Measurements from ENCODE around the gene GNGT1.

The GNGT1 gene

DNA sequence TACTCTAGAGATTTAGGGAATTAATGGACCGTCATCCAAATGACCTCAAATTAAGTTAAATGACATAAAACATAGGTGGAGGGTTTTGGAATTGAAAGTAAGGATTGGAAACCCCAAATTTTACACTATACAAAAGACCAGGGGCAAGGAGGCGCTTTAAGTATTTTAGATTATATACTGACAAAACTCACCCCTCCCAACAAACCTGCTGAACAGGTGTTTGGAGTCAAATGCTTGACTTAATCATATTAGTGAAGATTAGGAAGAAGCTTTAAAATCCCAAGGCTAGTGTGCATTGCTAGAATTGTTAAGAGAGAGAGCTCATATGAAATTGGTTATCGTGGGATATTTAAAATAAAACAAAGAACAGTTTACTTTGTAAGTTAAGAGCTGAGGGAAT lies at the start of gene GNGT1:
TSS of gene GNGT1 (plus strand) at position 301 of the 400 bp plus-strand sequence. CDS start 180 bp downstream, outside the sequence.
- no peak for DNase-seq

DNA sequence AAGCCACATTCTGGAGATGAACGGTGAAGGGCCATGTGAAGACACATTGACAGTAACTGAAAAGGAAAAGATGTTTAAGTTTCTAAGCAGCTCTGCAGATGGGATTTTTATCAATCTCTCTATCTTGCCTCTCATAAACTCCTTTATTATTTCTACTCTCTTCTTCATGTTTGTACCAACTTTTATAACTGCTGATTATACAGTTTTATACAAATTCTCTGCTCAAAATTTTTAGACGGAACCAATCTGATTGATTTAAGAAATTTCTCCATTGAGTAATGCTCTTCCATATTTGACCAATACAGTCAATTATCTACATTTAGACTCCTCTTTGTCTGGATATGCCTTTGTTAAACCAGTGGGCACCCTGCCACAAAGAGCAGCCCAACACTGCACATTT lies 47.5 kb upstream of the GNGT1 start:
- DNase-seq: no peak

DNA sequence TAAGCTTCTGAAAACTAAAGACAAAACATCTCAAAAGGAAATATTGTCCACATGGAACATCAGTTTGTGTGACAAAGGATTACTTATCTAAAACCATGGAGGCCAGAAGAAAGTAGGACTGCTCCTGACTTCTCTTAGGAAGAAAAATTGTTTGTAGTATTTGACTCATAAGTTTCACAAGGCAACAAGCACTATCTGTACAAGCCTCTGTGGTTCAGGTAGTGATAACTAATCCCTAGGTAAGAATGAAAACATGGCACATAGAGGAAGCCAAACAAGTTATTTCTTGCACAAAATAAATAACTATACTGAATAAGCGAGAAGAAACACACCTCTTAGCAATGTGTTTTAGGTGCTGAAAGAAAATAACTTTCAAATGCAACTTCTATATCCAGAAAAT lies 46.1 kb upstream of the GNGT1 start:
- no peak for DNase-seq

DNA sequence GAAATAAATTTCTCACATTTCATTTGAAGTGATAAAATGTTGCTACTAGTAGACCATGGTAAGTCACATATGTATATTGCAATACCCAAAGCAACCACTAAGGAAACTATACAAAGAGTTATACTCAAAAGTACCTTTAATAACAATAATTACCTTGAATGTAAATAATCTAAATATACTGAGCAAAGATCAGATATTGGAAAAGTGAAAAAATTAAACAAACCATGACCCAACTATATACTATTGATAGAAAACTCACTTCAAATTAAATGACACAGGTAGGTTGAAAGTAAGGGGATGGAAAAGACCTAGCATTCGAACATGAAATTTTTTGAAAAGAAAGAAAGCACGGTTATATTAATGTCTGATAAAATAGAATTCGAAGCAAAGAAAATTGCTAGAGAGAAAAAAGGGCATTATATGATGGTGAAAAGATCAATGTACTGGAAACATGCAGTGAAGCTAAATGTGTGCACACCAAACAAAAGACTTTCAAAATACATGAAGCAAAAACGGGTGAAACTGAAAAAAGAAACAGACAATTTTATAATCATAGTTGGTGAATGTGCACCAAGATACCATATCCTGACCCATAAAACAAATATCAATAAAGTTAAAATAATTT lies 44.9 kb upstream of the GNGT1 start:
- no peak for DNase-seq

DNA sequence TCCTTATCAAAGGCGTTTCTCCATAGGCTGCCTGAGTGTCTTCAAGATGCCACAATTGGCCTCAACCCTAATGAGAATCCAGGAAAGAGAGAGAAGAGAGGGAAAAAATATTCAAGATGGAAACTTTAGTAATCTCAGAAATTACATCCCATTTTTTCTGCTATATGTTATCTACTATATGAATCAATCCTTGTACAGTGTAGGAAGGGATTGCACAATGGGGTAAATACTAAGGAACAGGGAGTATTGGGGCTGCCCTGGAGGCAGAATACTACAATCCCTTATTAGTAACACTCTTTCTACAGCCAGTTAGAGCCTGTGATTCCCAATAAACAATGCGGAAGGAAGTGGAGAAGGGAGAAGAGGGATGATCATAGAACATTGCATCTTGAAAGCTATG lies 43.7 kb upstream of the GNGT1 start:
- no peak for DNase-seq

DNA sequence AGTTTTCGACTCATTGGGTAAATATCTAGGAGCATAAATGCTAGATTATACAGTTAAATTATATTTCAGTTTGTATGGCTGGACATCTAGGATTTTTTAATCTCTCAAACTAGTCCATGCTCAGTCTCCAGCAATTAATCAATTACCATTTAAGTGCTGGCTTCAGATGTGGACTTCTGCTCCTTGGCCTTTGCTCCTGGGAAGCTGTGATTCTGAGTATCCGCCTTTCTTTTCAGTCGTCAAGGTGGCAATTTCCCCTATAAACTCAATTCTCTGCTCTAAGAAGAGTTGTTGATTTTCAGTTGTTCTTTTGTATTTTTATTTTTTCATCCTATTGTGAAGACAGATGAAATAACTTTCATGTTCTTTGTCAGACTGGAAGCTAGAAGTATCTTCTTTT lies 39.5 kb upstream of the GNGT1 start:
- DNase-seq: no peak

DNA sequence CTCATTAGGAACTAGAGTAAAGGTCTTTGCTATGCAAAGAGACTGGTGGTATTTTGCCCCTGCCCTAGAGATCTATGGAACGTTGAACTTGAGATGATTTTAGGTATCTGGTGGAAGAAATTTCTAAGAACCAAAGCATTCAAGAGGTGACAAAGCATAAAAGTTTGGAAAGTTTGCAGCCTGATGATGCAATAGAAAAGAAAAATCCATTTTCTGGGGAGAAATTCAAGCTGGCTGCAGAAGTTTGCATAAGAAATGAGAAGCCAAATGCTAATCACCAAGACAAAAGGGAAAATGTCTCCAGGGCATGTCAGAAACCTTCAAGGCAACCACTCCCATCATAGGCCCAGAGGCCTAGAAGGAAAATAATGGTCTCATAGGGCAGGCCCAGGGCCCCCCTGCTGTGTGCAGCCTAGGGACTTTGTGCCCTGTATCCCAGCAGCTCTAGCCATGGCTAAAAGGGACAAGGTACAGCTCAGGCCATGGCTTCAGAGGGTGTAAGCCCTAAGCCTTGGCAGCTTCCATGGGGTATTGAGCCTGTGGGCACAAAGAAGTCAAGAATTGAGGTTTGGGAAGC lies 32.3 kb upstream of the GNGT1 start:
- DNase-seq: no peak

DNA sequence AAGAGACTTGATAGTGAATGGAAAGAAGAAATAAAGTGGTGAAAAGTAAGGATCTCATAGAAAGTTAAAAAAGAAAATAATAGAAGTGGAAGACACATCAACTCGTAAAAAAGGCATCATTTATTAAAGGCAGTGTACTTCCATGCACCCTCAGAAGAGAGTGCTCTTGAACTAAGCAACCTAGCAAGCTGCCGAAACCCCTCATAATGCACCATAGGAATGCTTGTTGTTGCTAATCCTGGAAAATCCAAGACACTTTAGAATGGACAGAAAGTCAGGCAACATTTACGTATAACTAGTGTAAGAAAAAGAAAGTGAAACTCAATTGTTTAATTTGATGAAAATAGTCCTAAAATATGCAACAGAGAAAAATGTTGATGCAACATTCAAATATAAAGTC lies 28.6 kb upstream of the GNGT1 start:
- DNase-seq: no peak

DNA sequence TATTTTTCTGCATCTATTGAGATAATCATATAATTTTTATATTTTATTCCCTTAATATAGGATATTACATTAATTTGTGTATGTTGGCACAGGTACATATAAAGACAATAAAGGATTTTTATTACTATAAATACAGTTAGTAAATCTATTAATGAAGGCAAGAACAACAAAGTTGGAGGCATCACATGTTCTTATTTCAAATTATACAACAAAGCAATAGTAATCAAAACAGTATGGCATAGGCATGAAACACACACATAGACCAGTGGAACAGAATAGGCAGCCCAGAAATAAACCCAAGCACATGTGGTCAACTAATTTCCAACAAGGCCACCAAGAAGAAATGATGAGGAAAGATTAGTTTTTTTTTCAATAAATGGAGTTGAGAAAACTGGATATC lies 27.0 kb upstream of the GNGT1 start:
- DNase-seq: no peak

DNA sequence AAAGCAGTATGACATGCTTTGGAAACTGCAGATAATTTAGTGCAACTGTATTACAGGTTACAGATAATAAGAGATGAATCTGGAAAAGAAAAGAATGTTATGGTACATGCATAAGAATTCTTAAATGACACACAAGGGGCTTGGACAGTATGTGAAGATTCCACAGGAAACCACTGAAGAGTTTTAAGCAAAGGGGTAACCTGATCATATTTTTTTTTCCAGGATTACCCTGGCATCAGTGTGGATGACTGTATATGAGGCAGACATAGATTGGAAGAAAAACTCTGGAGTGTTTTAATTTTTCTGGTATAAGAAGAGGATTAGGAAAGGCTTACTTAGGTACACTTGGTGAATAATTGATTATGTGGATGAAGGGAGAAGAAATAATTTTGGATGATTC lies 23.9 kb upstream of the GNGT1 start:
- no peak for DNase-seq

DNA sequence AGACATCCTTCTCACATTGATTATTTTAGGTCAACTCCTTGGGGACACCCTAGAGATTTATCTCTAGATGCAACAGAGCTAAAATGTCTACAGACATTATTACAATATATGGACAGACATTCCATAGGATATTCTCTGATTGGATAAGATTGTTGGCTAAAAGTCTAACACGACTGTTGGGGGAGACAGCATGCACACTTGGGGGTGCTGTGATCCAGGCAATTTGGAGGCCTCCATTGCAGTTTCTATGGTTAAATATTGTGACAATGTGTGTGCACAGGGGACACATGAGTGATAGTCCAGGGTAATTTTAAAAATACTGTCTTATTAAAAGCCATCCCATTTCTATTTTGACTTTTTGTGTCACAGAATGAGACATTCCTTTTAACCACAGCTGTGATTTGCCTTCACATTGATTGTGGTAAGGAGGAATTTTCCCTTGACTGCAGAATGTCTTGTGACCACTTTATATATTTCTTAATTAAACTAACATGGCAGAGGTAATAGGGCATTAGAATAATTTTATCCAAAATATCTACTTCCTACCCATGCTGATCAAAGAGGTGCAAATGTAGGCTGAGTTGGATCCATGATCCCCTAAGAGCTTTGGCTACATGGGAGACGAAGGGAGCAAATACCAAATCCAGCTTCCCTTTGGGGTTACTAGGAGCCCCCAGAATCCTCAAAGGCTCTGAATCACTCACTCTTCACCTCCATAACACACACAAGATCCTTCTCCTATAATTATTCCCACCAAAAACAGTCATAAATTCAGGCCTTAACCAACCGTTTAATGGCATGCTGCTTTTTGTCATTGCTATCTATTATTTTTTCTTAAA lies 23.1 kb upstream of the GNGT1 start:
- DNase-seq: no peak

DNA sequence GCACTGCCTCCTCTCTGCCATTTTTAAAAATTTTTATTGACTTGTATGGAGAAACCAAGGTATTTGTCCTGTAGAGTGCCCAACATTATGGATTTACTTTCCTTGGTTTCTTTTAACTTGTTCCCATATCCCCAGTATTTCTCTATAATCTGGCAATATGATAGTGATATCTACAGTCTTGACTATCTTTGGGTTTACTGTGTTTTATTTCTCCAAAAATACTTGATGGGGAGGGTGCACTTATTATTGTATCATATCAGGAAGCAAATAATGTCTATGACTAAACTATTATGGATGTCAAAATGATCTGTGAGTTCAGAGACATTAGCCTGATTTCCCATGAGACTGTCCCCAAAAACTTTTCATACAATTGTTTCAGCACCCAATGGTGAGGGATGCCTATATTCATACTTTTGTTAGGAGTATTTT lies 22.4 kb upstream of the GNGT1 start:
- no peak for DNase-seq

DNA sequence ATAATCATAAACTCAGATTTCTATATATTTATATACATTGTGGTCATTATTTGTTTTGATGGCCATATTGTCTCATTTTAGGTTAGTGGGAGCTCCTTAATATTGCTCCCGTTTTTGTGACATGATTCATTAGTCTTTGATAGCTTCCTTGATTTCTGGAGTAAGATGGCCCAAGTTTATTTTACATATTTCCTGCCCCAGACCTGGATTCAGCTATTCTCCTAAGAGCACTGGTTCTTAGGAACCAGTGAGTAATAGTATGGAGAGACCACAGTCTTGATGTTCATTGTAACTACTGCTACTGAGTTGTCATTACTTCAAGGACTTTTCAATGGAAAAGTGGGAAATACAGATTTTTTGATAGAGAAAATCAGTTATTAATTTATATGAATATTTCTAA lies 21.8 kb upstream of the GNGT1 start:
- no peak for DNase-seq

DNA sequence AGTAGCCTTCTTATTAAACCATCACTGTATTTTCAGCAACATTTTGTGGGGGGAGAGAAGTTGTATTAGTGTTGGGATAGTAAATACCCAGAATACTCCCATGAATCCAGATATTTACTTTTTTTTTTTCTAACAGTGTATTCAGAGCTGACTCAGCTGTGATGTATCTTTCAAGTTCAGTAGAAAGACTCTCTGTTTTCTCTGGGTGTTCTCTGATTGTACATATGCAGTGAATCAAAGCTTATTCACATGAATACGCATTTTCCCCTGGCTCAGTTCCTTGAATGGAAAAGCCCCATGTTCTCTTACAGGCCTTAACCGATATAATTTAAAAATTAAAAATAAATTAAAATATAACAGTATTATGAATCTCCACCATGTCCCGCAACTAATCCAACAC lies 17.1 kb upstream of the GNGT1 start:
- no peak for DNase-seq

DNA sequence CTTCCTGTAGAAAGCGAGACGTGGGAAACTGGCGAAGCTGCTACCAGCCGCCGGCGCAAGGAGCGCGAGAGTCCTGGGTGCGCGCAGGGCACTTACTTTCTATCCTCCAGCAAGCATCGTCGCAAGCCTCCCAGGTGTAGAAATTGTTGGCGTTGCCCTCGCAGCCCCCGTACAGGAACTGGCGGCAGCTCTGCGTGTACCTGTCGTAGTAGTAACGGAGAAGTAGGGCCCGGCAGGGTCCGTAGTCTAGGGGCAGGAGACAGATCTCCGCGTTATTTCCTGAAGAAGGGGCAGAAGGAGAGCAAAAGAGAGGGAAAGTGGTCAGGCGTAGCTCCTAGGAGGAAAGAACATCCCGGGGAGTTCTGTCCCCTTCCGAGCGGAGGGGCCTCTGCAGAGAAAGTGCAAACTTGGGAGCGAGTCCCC lies 16.3 kb upstream of the GNGT1 start:
- DNase-seq: no peak

DNA sequence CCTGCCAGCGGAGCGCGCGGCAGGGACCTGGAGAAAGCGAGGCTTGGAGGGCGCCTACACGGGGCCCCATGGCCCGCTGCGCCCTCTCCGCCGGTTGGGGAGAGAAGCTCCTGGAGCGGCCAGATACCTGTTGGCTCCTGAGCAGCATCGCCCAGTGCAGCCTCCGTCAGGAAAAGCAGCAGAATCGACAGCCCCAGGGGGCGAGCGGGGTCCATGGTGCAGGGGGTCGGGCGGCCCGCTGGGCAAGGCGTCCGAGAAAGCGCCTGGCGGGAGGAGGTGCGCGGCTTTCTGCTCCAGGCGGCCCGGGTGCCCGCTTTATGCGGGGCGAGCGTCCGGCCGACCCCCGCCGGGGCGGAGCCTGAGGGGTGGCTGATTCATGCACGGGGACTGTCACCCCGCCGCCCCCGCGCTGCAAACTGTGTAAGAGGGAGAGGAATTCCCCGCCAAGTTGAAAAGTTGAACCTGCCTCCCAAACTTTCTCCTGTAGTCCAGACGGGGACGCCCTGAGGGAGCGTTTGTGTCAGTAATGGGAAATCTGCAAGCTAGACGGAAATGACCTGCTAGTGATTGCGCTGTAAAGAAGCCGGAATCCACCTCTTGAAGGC lies 15.8 kb upstream of the GNGT1 start, which contains the start of gene TFPI2:
TSS of gene TFPI2 (minus strand) at position 290 of the 605 bp plus-strand sequence. CDS start at position 215, 75 bp downstream.
- DNase-seq: no peak

DNA sequence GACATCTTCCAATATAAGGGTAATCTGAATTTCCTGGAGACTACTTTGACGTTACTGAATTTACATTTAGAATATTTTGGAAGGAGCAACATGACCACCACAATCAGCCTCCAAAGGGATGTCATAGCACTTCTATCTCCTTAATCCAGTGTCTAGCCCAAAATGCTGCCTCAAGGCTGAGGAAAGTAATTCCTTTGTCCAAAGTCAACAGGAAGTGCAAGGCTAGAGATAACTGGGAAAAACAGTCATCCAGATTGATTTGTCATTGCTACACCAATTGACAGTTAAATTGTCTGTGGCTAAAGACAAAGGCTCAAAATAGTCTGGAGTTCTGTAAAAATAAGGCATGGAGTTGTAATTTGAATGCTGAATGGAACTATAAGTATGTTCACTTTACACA lies 11.9 kb upstream of the GNGT1 start:
- no peak for DNase-seq

DNA sequence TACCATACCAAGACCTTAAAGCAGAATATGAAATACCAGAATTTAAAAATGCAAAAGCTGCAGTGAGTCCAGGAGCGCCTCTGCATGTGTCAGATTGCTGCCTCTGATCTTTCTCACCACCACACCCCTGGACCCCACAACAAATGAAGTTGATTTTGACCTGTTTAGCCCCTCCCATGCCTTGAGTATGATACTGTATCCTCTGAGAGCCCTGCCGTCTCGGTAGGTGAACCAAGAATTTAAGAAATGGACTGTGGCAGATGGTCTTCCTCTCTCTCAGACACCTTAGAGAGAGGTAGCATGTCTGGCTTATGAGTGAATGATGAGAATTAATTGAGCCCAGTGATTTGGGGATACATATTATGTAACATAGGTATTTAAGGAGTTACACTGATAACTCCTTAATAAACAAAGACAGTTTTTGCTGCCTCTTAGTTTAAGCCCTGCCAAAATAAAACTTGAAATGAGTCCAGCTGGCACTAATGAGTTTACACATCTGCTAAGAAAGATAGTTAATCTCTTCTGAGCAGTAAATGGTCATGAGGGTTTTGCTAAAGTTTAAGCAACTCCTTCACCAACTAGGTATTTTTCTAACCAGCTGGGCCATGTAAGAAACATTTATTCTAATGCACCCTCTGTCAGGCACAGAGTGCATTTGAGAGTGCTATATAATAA lies 11.3 kb upstream of the GNGT1 start:
- peak in 1 of 2 experiments; percentile 35 for DNase-seq

DNA sequence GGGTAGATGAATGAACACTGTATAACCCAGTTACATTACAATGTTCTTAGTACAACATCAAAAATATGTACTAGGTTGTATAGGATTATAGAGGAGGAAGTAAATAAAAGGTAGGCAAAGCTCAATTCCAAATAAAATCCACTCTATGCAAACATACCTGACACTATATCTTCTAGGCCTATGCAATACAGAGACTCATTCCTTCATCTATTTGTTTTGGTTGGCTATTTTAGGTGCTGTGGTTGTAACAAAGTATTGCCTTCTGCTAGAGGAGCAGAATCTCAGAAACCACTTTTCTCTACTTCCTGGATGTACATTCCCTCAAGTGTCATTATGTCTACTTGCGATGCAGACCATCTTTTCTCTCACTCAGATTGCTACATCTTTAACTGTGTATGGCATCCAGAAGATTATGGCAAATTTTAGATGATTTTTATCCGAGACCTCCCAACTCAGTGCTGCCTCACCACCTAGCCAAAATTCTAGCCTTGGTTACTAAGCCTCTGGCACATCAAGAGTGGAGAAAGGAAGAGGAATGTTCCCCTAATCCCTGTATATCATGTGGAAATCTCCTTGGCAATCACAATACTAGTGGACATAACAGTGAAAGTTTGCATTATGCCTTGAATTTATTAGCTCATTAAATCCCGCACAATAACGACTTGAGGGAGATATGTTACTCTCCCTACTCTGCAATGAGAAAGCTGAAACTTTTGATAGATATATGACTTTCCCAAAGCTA lies 10.3 kb upstream of the GNGT1 start:
- DNase-seq: no peak

DNA sequence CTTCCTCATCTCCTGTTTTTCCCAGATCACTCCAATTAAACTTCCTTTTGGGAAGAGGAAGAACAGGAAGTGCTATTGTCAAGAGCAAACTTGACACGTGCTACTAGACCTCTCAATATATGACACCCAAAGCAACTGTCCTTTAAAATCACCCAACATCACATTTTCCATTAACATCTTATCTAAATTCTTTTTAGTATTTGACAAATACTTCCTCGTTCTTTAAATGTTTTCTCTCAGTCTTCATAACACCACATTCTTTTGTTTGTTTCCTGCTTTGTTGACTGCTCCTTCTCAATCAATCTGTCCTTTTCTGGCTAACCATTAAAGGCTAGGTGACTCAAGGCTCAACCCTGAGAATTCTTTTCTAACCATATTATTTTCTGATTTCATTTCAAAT lies 8.7 kb upstream of the GNGT1 start:
- no peak for DNase-seq

DNA sequence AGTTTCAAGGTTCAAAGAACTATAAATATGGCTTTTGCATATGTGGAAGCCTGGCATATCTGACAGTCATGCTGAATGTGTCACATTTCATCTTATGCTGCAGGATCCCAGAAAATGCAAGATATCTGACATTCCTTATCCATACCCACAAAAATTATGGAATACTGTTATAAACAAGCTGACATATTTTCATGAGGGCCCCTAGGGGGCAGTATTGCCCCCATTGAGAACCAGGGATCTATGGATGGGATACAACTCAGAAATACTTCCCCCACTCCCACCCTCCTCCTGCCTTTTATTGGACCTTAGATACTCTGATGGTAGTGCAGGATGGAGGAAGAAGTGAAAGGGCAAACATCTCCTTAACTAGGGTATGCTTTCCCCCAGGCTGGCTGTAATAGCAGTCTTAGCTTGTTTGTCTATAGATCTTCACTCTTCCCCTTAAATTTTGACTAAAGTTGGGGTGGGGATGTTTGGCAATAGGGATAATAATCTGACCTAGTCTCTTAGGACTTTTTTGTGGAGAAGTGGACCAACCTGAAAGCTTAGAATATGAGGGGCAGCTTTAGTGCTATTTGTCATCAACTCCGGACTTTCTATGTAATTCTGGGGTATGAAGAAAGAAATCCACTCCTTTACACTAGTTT lies 3.5 kb upstream of the GNGT1 start:
- DNase-seq: peak in 1 of 2 experiments; percentile 42
